Adrenal gland (tissue), 12 donors: ENCODE results near the gene ITCH. TPM values are rescaled to one million over a fixed set of nuclear protein-coding genes. Genes with fewer than 3 reads are reported as not detected.
"Not testable (repeated sequence)": the region's sequence is repeated elsewhere in the genome, so short reads cannot be mapped to it uniquely, and the experiment has no call there.

Experiments
- DNase-seq, 7 donors: peaks; one replicate each; pipeline ENCODE4 v3.0.0-alpha.2; 2019 to 2020
- H3K27ac ChIP-seq, 5 donors: fragments of 200-600 bp; sonication (generic) in 4 of 5; 1 replicate in 3 of 5; 2 replicates in 2 of 5; pipeline versions ENCODE4 v1.5.1 to v1.8.0; 2016 to 2020; ENCODE audit warnings: mild to moderate bottlenecking in 1 of 5
- H3K27me3 ChIP-seq: fragments of 200-600 bp; 2 replicates; pipeline ENCODE4 v1.8.0; 2021
- H3K36me3 ChIP-seq, 2 donors: fragments of 200-600 bp; replicated peaks in 1 of 2; 1 replicate in 1 of 2; 2 replicates in 1 of 2; pipeline versions ENCODE4 v1.5.1 to v1.8.0; 2018 to 2022
- H3K4me1 ChIP-seq, 2 donors: fragments of 200-600 bp; replicated peaks in 1 of 2; 1 replicate in 1 of 2; 2 replicates in 1 of 2; pipeline versions ENCODE4 v1.5.1 to v1.8.0; 2018 to 2021
- H3K4me3 ChIP-seq, 4 donors: fragments of 200-600 bp; sonication (generic) in 3 of 4; one replicate each; pipeline ENCODE4 v1.5.1; 2016 to 2018
- H3K9me3 ChIP-seq, 3 donors: fragments of 200-600 bp; sonication (generic) in 1 of 3; replicated peaks in 1 of 3; 1 replicate in 2 of 3; 2 replicates in 1 of 3; pipeline versions ENCODE4 v1.5.1 to v1.8.0; 2016 to 2021
- POLR2A ChIP-seq, 2 donors: fragments of 450-650 bp; IDR thresholded peaks; one replicate each; pipeline ENCODE4 v1.6.1; 2017; ENCODE audit warnings: antibody characterized with exemption in 2 of 2, mild to moderate bottlenecking in 2 of 2, moderate library complexity in 1 of 2
- whole genome bisulfite sequencing, 4 donors: extraction: QIAGEN DNeasy Blood & Tissue Kit in 2 of 4; methylation state at CpG; one replicate each; pipeline versions ENCODE4 v1.1.5 to v1.1.7; 2013 to 2017; 5-methylcytosine and 5-hydroxymethylcytosine counted together
- intact Hi-C, 2 donors: fragments of 100-400 bp; cut with DNase I; formaldehyde crosslinking; loops; one replicate each; pipeline versions ENCODE4 v1.14.1 to v1.15.0; 2022 to 2023
- polyA plus RNA-seq, 3 donors: library from polyadenylated mRNA; stranded (reverse); fragments of 200-250 nt in 2 of 3; fragments of 350-450 nt in 1 of 3; fragmentation: Illumina TruSeq in 1 of 3; extraction: RNeasy Lipid Tissue Mini Kit (QIAGEN cat#74804) in 1 of 3; gene quantifications; one replicate each; pipeline ENCODE4 v1.2.3, GENCODE V29; 2013 to 2014
- total RNA-seq, 9 donors: library from RNA; depleted of rRNA in 4 of 9; stranded (reverse); fragments of >200 nt in 4 of 9; fragments of 120-200 nt in 1 of 9; fragmentation: NEBNext Ultra II Directional in 1 of 9; extraction: Animal tissue kit (Norgen Biotek cat#: 25700) in 1 of 9; gene quantifications; one replicate each; pipeline versions ENCODE4 v1.1.0 to v1.2.4, GENCODE V29; 2013 to 2023
- TF ChIP-seq, protein P1 (sequence below), 6 experiments: fragments of 450-650 bp in 4 of 6; fragments of 200-600 bp in 2 of 6; sonication (generic) in 1 of 6; IDR thresholded peaks; 1 replicate in 5 of 6; 2 replicates in 1 of 6; pipeline versions ENCODE4 v1.5.1 to v1.8.0; 2016 to 2021; ENCODE audit warnings: antibody characterized with exemption in 6 of 6, mild to moderate bottlenecking in 2 of 6, moderate library complexity in 1 of 6
- donor health status: healthy with polysubstance abuse.
- donor health status: Bipolar disorder and iron deficiency.
- donor health status: DM: yes; HTN: yes; CAD: no.
- donor health status: DM: no; HTN: no; CAD: no.
- donor health status: DM: no; HTN: no; CAD: no.
- donor health status: DM: yes; HTN: yes; CAD: no.

The ITCH gene
- total and polyA plus RNA-seq, 12 donors = 5.8 to 67.6 (median 52.7) TPM

- no peak for DNase-seq
- H3K27me3 ChIP-seq = no peaks in the 10 kb centered on the region
- H3K36me3 ChIP-seq = no peaks in the 10 kb centered on the region
- 78 to 81% (median 80%) methylated on average over 2 of the region's 2 CpGs for WGBS, 4 donors
- no peak overlapping the region for H3K27ac ChIP-seq
- no peak overlapping the region for H3K4me3 ChIP-seq
- H3K9me3 ChIP-seq = no peaks in the 10 kb centered on the region
- TF ChIP-seq, protein P1, sequence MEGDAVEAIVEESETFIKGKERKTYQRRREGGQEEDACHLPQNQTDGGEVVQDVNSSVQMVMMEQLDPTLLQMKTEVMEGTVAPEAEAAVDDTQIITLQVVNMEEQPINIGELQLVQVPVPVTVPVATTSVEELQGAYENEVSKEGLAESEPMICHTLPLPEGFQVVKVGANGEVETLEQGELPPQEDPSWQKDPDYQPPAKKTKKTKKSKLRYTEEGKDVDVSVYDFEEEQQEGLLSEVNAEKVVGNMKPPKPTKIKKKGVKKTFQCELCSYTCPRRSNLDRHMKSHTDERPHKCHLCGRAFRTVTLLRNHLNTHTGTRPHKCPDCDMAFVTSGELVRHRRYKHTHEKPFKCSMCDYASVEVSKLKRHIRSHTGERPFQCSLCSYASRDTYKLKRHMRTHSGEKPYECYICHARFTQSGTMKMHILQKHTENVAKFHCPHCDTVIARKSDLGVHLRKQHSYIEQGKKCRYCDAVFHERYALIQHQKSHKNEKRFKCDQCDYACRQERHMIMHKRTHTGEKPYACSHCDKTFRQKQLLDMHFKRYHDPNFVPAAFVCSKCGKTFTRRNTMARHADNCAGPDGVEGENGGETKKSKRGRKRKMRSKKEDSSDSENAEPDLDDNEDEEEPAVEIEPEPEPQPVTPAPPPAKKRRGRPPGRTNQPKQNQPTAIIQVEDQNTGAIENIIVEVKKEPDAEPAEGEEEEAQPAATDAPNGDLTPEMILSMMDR (IDR thresholded peaks at IDR 0.05) = no peak
- TF ChIP-seq POLR2A (IDR thresholded peaks at IDR 0.05) = no peak
- no peaks in the 10 kb centered on the region for H3K4me1 ChIP-seq
- intact Hi-C loops = no loop called here
These were observed 7.6 kb upstream of the ITCH start for GRCh38 chr20:34355427-34355826.

DNA sequence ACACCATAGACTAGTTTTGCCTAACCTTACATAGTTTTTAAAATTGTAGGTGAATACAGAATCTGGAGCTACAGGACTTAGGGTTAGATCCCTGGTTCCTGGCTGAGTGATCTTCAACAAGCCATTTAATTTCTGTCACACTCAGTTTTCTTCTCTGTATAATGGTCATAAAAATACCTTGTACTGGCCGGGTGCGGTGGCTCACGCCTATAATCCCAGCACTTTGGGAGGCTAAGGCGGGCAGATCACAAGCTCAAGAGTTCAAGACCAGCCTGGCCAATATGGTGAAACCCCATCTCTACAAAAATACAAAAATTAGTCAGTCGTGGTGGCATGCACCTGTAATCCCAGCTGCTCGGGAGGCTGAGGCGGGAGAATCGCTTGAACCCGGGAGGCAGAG lies 3.3 kb upstream of the ITCH start:
- intact Hi-C loops = not testable (repeated sequence)
- WGBS, 4 donors = 87 to 95% (median 91%) methylated on average over 9 of the region's 9 CpGs

DNA sequence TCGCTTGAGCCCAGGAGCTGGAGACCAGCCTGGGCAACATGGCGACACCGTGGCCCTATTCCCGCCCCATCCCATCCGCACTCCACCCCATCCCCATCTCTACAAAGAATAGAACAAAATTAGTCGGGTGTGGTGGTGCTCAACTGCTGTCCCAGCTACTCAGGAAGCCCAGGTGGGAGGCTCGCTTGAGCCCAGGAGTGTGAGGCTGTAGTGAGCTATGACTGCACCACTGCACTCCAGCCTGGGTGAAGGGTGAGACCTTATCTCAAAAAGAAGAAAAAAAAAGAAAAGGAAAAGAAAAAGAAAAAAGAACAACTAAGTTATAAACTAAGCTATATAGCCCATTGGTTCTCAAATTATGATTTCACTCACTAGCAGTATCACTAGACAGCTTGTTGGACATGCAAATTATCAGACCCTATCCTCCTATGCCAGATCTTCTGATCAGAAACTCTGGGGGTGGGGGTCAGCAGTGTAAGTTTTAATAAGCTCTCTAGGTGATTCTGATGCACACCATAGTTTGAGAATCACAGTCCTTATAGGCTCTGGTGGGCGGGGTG lies 491 bp upstream of the ITCH start:
- 61 to 70% (median 64%) methylated on average over 7 to 8 of the region's 8 CpGs for WGBS, 4 donors
- H3K36me3 ChIP-seq = no peaks in the 10 kb centered on the region
- TF ChIP-seq, protein P1 (IDR thresholded peaks at IDR 0.05) = no peak
- TF ChIP-seq POLR2A (IDR thresholded peaks at IDR 0.05) = no peak
- peaks cover 0 to 41% of the 10 kb centered on the region in 2 donors for H3K4me1 ChIP-seq
- intact Hi-C loops = no loop called here
- no peaks in the 10 kb centered on the region for H3K9me3 ChIP-seq
- no peak overlapping the region for H3K27ac ChIP-seq
- H3K27me3 ChIP-seq = no peaks in the 10 kb centered on the region
- H3K4me3 ChIP-seq = peak overlapping the region in 1 of 4 donors; percentile 78
- peak in 1 of 7 donors; percentile 49 for DNase-seq

More for the DNA sequence above, 3.3 kb upstream of the ITCH start:
- H3K27me3 ChIP-seq, H3K36me3 ChIP-seq, H3K4me3 ChIP-seq, H3K9me3 ChIP-seq, DNase-seq, H3K27ac ChIP-seq: not testable (repeated sequence)
- H3K4me1 ChIP-seq = peaks cover 0 to 12% of the 10 kb centered on the region in 2 donors

DNA sequence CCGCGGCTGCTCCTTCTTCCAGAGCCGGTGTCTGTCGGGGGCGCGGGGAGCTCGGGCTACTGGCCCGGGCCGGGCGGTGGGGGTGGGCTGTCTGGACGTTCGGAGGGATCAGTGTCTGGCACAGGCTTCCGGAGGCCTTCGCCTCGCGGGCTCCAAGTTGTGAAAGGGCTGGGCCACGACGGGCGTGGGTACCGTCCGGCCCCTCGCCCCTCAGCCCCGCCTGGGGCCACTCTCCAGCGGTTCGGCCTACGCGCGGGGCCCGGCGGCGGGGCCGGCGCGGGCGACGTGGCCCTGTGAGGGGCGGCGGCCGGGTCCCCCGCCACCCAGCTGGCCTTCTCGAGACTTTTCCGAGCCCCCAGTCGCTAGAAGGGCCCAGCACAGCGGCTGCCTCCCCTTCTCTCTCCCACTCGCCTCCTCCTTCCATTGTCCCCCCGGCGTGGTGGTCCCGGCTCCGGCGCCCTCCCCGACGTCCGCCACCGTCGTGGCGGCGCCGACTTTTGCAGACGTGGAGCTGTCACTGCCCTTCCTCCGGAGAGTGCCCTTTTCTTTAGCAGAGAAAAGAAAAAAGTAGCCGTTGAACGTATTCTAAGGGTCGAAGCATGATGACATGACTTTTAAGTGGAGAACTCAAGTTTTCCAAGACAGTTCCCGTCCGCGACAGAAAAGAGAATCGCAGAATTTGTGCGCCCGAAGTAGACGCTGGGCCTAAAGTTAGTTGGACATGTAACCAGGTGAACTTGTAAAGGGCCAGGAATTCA lies 571 bp downstream of the ITCH start:
- intact Hi-C loops = no loop called here
- 0 to 1% (median 1%) methylated on average over 29 to 70 of the region's 70 CpGs for WGBS, 4 donors
- H3K27me3 ChIP-seq = no peaks in the 10 kb centered on the region
- H3K4me1 ChIP-seq = peaks cover 11 to 51% of the 10 kb centered on the region in 2 donors
- H3K36me3 ChIP-seq = no peaks in the 10 kb centered on the region
- H3K27ac ChIP-seq = peak overlapping the region; percentile 61 to 98 (median 94)
- peak overlapping the region; percentile 25 to 100 (median 55) for H3K4me3 ChIP-seq
- no peaks in the 10 kb centered on the region for H3K9me3 ChIP-seq
- peak in 1 of 2 donors; percentile 10 for TF ChIP-seq POLR2A (IDR thresholded peaks at IDR 0.05)
- TF ChIP-seq, protein P1 (IDR thresholded peaks at IDR 0.05) = no peak
- DNase-seq = peak in 6 of 7 donors; percentile 34 to 68 (median 40)
